Left ventricle myocardium inferior (tissue), 1 donor: Measurements from ENCODE around the gene TBC1D22A. TPM values are rescaled to one million over a fixed set of nuclear protein-coding genes. Genes with fewer than 3 reads are reported as not detected.

Source experiments
- DNase-seq: peaks from one replicate; pipeline ENCODE4 v3.0.0-alpha.2; 2020
- H3K27ac ChIP-seq: fragments of 200-600 bp; replicated peaks from 2 replicates; pipeline ENCODE4 v1.8.0; 2021
- H3K27me3 ChIP-seq: fragments of 200-600 bp; 2 replicates; pipeline ENCODE4 v1.8.0; 2021; ENCODE audit warnings: low read depth
- H3K36me3 ChIP-seq: fragments of 200-600 bp; 2 replicates; pipeline ENCODE4 v1.8.0; 2021
- H3K4me1 ChIP-seq: fragments of 200-600 bp; 2 replicates; pipeline ENCODE4 v1.8.0; 2021
- H3K4me3 ChIP-seq: fragments of 200-600 bp; 2 replicates; pipeline ENCODE4 v1.8.0; 2021; ENCODE audit warnings: mild to moderate bottlenecking, moderate library complexity
- H3K9me3 ChIP-seq: fragments of 200-600 bp; replicated peaks from 2 replicates; pipeline ENCODE4 v1.8.0; 2021
- CTCF ChIP-seq: fragments of 200-600 bp; IDR thresholded peaks from 2 replicates; pipeline ENCODE4 v1.8.0; 2021; ENCODE audit warnings: antibody characterized with exemption, mild to moderate bottlenecking, borderline replicate concordance
- intact Hi-C: fragments of 100-400 bp; cut with micrococcal nuclease; formaldehyde crosslinking; loops from one replicate; pipeline ENCODE4 v1.11.0; 2022
- total RNA-seq: library from RNA; stranded (reverse); fragmentation: NEBNext Ultra II Directional; extraction: Animal tissue kit (Norgen Biotek cat#: 25700); gene quantifications from one replicate; pipeline ENCODE4 v1.2.1, GENCODE V29; 2021
- donor health status: DM: no; HTN: yes; CAD: no; lungs with severe emphysema.

Gene TBC1D22A
- total RNA-seq, 1 donor from 2014 or later = 16.2 TPM

DNA sequence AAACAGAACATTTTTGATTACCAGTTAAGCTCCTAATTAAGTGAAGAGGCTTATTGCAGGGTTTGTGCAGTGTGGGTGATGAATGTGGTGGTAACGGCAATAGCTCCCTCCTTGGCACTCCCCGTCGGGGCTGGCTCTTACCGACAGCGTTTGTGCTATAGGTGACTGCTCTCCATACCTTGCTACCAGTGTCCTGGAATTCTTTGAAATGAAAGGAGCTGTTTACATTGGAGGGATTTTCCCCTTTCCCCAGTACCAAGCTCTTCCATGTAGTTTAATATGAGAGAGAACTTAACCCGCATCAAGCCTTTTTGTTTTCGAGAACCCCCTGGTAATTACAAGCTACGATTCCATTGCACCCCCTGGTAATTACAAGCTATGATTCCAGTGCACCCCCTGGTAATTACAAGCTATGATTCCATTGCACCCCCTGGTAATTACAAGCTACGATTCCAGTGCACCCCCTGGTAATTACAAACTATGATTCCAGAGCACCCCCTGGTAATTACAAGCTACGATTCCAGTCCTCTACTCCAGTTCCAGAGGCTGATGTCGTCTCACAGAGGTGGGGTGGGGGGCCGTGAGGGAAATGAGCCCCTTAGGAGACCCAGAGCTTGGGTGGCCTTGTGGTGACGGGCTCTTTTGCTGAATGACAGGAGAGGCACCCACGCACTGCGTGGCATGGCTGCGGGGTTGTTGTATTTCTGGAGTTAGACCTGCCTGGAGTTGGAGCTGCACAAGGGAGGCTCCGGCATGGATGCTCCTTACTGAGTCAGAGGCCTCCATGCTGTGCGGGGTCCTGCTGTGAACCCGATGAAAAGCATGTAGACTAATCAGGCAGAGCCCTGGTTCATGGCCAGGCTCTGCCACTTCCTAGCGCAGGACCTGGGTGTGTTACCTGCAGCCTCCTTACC, 205.3 kb downstream of the TBC1D22A start:
- H3K36me3 ChIP-seq = no peaks in the 10 kb centered on the region
- intact Hi-C loops = no loop called here
- peaks cover 30% of the 10 kb centered on the region for H3K4me1 ChIP-seq
- no peak for DNase-seq
- no peak overlapping the region for H3K27ac ChIP-seq
- H3K27me3 ChIP-seq = no peaks in the 10 kb centered on the region
- no peak overlapping the region for H3K4me3 ChIP-seq
- H3K9me3 ChIP-seq = no peaks in the 10 kb centered on the region
- no peak for TF ChIP-seq CTCF

DNA sequence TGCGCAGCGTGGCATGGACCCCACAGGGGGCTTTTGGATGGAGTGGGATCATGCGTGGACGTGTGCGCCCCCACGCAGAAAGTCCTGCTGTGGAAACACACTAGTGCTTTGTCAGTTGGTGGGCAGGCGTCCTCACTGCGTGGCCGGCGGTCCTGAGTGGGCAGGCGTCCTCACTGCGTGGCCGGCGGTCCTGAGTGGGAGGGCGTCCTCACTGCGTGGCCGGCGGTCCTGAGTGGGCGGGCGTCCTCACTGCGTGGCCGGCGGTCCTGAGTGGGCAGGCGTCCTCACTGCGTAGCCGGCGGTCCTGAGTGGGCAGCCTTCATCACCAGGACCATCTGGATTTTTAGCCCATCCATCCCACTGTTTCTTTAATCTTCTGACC, 205.9 kb downstream of the TBC1D22A start:
- Histone ChIP-seq H3K27ac (no peak overlapping the region), H3K27me3 (no peaks in the 10 kb centered on the region), H3K4me3 (no peak overlapping the region), H3K36me3 (no peaks in the 10 kb centered on the region), H3K9me3 (no peaks in the 10 kb centered on the region), H3K4me1 (peaks cover 36% of the 10 kb centered on the region)
- no peak for DNase-seq
- TF ChIP-seq CTCF = no peak
- intact Hi-C loops = no loop called here

GRCh38 chr22:46968848-46969247, 206.4 kb downstream of the TBC1D22A start:
- no peak overlapping the region for H3K27ac ChIP-seq
- TF ChIP-seq CTCF = no peak
- intact Hi-C loops = no loop called here
- H3K4me1 ChIP-seq = peaks cover 41% of the 10 kb centered on the region
- H3K9me3 ChIP-seq = no peaks in the 10 kb centered on the region
- DNase-seq = no peak
- no peak overlapping the region for H3K4me3 ChIP-seq
- no peaks in the 10 kb centered on the region for H3K27me3 ChIP-seq
- H3K36me3 ChIP-seq = no peaks in the 10 kb centered on the region

DNA sequence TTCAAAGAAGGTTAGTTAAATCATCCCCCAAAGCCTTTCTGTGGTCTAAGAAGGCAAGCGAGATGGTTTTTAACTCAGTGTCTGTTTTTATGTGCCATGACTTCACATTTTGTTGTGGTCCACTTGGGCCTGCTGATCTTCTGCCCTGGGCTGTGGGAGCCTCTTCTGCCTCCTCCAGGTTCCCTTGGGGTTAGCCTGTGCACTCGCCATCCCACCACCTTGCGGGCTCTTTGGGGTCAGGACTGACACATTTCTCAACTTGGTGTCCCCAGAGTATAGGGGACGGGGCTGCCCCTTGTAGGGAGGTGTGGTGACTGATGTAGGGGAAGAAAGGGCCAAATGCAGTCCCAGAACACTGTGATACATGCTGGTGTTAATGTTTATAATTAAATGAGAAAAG, 207.0 kb downstream of the TBC1D22A start:
- Histone ChIP-seq H3K27ac (no peak overlapping the region), H3K9me3 (no peaks in the 10 kb centered on the region), H3K27me3 (no peaks in the 10 kb centered on the region), H3K36me3 (peaks cover 5% of the 10 kb centered on the region), H3K4me3 (no peak overlapping the region), H3K4me1 (peaks cover 48% of the 10 kb centered on the region)
- TF ChIP-seq CTCF = no peak
- intact Hi-C loops = no loop called here
- DNase-seq = no peak

- Histone ChIP-seq H3K36me3 (peaks cover 10% of the 10 kb centered on the region), H3K27ac (no peak overlapping the region), H3K4me3 (no peak overlapping the region), H3K4me1 (peaks cover 52% of the 10 kb centered on the region), H3K27me3 (no peaks in the 10 kb centered on the region), H3K9me3 (no peaks in the 10 kb centered on the region)
- no peak for TF ChIP-seq CTCF
- no peak for DNase-seq
- intact Hi-C loops = no loop called here
Measured at GRCh38 chr22:46969961-46970360, 207.5 kb downstream of the TBC1D22A start.
